Measurements from ENCODE around the gene TTC22. TPM values are rescaled to one million over a fixed set of nuclear protein-coding genes. Genes with fewer than 3 reads are reported as not detected.

Gene TTC22
- polyA plus RNA-seq, 2 of the 4 experiments (the other 2 are of a cell fraction), result not detected

DNA sequence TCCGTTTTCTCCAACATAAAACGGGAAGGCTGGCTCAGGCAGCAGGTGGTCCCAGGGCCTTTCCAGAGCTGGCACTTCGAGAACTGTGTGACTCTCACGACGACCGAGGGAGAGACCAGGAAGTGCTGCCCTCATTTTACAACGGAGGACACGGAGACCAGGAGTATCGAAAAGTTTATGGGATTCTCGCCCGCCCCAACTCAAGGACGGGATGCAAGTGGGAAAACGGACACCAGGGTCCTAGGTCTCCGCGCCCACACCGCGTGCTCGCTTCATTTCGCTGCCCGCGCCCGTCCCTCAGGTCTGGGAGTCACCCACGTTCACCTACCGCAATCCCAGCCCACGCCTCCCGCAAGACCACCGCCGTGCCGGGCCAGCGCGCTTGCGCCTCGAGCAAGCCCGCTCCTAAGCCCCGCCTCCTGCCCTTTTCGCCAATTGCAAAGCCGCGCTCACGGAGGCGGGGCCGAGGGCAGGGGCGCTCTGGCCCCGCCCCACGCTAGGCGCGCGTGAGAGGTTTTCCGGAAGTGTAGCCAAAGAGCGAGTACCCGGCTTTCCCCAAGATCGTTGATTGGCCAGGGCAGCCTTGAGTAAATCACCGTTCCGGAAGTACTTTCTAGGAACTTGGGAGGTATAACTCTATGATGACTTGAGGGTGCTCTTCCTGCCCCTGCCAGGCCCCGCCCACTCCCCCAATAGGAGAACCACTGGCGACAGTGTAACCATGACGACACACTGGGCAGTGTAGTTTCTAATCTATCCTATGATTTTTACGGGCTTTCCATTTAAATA lies 36.8 kb downstream of the TTC22 start, which contains the start of gene PARS2 (continued):
- TF ChIP-seq HOXA7 (CRISPR knock-in tag; IDR thresholded peaks at IDR 0.05), result no peak

DNA sequence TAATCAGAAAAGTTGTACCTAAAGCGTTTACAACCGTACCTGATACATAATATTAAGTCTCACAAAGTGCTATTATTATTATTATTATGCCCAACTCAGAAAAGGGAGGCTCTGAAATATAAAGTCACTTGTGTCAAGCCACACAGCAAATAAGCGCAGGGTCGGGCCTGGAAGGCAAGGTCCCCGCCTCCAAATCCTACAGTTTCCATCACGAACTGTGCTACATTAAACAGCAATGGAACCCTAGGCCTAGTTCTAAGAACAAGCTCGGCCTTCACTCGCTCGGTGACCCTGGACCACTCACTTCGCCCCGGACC lies 37.3 kb downstream of the TTC22 start:
- Histone ChIP-seq H3K4me3 (peak overlapping the region; percentile 70), H3K4me2 (peak overlapping the region; percentile 88), H3K4me1 (no peaks in the 10 kb centered on the region), H3K9me3 (no peaks in the 10 kb centered on the region), H3K27ac (peak overlapping the region; percentile 81 to 89)
- no peak for TF ChIP-seq SREBF2 (IDR thresholded peaks at IDR 0.05)
- TF ChIP-seq HDAC2 (IDR thresholded peaks at IDR 0.05), result no peak
- no peak for TF ChIP-seq MAZ (IDR thresholded peaks at IDR 0.05; ENCODE audit: borderline replicate concordance, low read depth, low read length)
- TF ChIP-seq CHD4 (IDR thresholded peaks at IDR 0.05; ENCODE audit: borderline replicate concordance), result no peak
- TF ChIP-seq, protein P1, sequence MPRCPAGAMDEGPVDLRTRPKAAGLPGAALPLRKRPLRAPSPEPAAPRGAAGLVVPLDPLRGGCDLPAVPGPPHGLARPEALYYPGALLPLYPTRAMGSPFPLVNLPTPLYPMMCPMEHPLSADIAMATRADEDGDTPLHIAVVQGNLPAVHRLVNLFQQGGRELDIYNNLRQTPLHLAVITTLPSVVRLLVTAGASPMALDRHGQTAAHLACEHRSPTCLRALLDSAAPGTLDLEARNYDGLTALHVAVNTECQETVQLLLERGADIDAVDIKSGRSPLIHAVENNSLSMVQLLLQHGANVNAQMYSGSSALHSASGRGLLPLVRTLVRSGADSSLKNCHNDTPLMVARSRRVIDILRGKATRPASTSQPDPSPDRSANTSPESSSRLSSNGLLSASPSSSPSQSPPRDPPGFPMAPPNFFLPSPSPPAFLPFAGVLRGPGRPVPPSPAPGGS (IDR thresholded peaks at IDR 0.05), result no peak
- no peak for TF ChIP-seq FOSL2 (IDR thresholded peaks at IDR 0.05)
- TF ChIP-seq FOSL2 (CRISPR knock-in tag; IDR thresholded peaks at IDR 0.05), result no peak
- TF ChIP-seq SMC3 (IDR thresholded peaks at IDR 0.05), result no peak
- no peak for TF ChIP-seq RARB (CRISPR knock-in tag; IDR thresholded peaks at IDR 0.05)
- no peak for TF ChIP-seq ZSCAN20 (CRISPR knock-in tag; IDR thresholded peaks at IDR 0.05)
- no peak for TF ChIP-seq HOXB13 (CRISPR knock-in tag; IDR thresholded peaks at IDR 0.05; ENCODE audit: low read depth)
- TF ChIP-seq ZC3H11A (IDR thresholded peaks at IDR 0.05), result no peak
- TF ChIP-seq NPAS2 (CRISPR knock-in tag; IDR thresholded peaks at IDR 0.05; ENCODE audit: borderline replicate concordance), result no peak
- TF ChIP-seq RNF2 (IDR thresholded peaks at IDR 0.05; ENCODE audit: borderline replicate concordance, low read depth), result no peak
- TF ChIP-seq, protein P2, sequence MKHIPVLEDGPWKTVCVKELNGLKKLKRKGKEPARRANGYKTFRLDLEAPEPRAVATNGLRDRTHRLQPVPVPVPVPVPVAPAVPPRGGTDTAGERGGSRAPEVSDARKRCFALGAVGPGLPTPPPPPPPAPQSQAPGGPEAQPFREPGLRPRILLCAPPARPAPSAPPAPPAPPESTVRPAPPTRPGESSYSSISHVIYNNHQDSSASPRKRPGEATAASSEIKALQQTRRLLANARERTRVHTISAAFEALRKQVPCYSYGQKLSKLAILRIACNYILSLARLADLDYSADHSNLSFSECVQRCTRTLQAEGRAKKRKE (CRISPR knock-in tag; IDR thresholded peaks at IDR 0.05; ENCODE audit: low read depth), result no peak
- TF ChIP-seq MAFK (IDR thresholded peaks at IDR 0.05; ENCODE audit: partially characterized antibody), result no peak
- TF ChIP-seq EP300 (IDR thresholded peaks at IDR 0.05), result no peak
- POLR2A ChIA-PET, result no interaction called here
- WGBS (ENCODE audit: missing lambda C conversion rate), result 5% methylated on average over 9 of the region's 11 CpGs
- no peak for FAIRE-seq
- CTCF ChIA-PET, result no interaction called here
- ATAC-seq, result peak; percentile 7 to 12; a peak in 3 of 6 replicates
- DNase-seq (ENCODE audit: low read depth in 1 of 2, low spot score in 1 of 2), result peak in 1 of 2 experiments; percentile 7

DNA sequence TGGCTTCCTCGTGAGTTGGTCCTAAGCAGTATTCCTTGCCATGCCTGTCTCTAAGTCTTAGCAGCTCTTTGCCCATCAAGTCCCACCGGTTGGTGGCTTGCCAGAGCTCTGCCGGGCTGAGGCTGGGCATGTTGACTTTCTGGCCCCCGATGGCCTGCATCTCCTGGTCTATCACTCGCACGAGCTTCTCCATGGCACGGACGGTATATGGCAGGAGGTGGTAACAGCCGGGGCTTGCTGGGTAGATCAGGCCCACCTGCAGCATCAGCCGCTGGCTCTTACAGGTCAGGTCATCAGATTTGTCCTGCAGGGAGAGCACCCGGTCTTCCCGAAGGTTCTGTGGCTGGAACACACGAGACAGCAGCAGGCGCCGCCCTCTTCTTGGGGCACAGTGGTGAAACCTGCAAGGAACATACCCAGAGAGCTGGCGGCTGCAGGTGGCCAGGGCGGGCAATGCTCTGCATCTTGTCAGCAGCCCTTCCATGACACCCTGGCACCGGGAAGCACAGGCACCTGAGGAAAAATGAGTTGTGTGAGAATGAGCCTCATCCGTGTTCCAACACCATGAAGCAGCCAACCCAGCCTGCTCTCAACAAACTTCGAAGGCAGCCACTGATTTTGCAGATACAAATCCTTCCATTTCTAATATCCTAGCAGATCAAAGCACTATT lies 42.3 kb downstream of the TTC22 start:
- 94% methylated on average over 11 of the region's 20 CpGs for WGBS (ENCODE audit: missing lambda C conversion rate)
- POLR2A ChIA-PET, result no interaction called here
- CTCF ChIA-PET, result no interaction called here
- TF ChIP-seq SREBF2 (IDR thresholded peaks at IDR 0.05), result no peak
- TF ChIP-seq RFX5 (IDR thresholded peaks at IDR 0.05), result no peak
- no peak for TF ChIP-seq ZFP36 (IDR thresholded peaks at IDR 0.05; ENCODE audit: borderline replicate concordance, partially characterized antibody)
- no peak for TF ChIP-seq ZC3H11A (IDR thresholded peaks at IDR 0.05)
- TF ChIP-seq NPAS2 (CRISPR knock-in tag; IDR thresholded peaks at IDR 0.05; ENCODE audit: borderline replicate concordance), result no peak
- no peak for TF ChIP-seq NR3C1 (IDR thresholded peaks at IDR 0.05)
- no peak for TF ChIP-seq FOXS1 (CRISPR knock-in tag; IDR thresholded peaks at IDR 0.05)
- TF ChIP-seq CEBPB (IDR thresholded peaks at IDR 0.05), result no peak
- TF ChIP-seq, protein P3, sequence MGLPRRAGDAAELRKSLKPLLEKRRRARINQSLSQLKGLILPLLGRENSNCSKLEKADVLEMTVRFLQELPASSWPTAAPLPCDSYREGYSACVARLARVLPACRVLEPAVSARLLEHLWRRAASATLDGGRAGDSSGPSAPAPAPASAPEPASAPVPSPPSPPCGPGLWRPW (IDR thresholded peaks at IDR 0.05), result no peak
- TF ChIP-seq BHLHE40 (IDR thresholded peaks at IDR 0.05; ENCODE audit: low read depth, low read length), result no peak
- TF ChIP-seq, protein P4, sequence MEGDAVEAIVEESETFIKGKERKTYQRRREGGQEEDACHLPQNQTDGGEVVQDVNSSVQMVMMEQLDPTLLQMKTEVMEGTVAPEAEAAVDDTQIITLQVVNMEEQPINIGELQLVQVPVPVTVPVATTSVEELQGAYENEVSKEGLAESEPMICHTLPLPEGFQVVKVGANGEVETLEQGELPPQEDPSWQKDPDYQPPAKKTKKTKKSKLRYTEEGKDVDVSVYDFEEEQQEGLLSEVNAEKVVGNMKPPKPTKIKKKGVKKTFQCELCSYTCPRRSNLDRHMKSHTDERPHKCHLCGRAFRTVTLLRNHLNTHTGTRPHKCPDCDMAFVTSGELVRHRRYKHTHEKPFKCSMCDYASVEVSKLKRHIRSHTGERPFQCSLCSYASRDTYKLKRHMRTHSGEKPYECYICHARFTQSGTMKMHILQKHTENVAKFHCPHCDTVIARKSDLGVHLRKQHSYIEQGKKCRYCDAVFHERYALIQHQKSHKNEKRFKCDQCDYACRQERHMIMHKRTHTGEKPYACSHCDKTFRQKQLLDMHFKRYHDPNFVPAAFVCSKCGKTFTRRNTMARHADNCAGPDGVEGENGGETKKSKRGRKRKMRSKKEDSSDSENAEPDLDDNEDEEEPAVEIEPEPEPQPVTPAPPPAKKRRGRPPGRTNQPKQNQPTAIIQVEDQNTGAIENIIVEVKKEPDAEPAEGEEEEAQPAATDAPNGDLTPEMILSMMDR (IDR thresholded peaks at IDR 0.05), result no peak
- no peak for TF ChIP-seq EHF (CRISPR knock-in tag; IDR thresholded peaks at IDR 0.05)
- no peak for TF ChIP-seq HOXA7 (CRISPR knock-in tag; IDR thresholded peaks at IDR 0.05)
- no peak for TF ChIP-seq MAFK (IDR thresholded peaks at IDR 0.05; ENCODE audit: partially characterized antibody)
- TF ChIP-seq, protein P5, sequence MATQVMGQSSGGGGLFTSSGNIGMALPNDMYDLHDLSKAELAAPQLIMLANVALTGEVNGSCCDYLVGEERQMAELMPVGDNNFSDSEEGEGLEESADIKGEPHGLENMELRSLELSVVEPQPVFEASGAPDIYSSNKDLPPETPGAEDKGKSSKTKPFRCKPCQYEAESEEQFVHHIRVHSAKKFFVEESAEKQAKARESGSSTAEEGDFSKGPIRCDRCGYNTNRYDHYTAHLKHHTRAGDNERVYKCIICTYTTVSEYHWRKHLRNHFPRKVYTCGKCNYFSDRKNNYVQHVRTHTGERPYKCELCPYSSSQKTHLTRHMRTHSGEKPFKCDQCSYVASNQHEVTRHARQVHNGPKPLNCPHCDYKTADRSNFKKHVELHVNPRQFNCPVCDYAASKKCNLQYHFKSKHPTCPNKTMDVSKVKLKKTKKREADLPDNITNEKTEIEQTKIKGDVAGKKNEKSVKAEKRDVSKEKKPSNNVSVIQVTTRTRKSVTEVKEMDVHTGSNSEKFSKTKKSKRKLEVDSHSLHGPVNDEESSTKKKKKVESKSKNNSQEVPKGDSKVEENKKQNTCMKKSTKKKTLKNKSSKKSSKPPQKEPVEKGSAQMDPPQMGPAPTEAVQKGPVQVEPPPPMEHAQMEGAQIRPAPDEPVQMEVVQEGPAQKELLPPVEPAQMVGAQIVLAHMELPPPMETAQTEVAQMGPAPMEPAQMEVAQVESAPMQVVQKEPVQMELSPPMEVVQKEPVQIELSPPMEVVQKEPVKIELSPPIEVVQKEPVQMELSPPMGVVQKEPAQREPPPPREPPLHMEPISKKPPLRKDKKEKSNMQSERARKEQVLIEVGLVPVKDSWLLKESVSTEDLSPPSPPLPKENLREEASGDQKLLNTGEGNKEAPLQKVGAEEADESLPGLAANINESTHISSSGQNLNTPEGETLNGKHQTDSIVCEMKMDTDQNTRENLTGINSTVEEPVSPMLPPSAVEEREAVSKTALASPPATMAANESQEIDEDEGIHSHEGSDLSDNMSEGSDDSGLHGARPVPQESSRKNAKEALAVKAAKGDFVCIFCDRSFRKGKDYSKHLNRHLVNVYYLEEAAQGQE (IDR thresholded peaks at IDR 0.05), result no peak

More for the DNA sequence above, 42.3 kb downstream of the TTC22 start:
- Histone ChIP-seq H3K4me1 (no peaks in the 10 kb centered on the region), H3K27ac (no peak overlapping the region), H3K4me3 (no peak overlapping the region), H3K9me3 (no peaks in the 10 kb centered on the region), H3K4me2 (no peak overlapping the region)
- ATAC-seq, result no peak
- FAIRE-seq, result no peak
- DNase-seq (ENCODE audit: low read depth in 1 of 2, low spot score in 1 of 2), result no peak

Measured in A549 (cell line).